Measurements from ENCODE around the gene AP5S1. TPM values are rescaled to one million over a fixed set of nuclear protein-coding genes. Genes with fewer than 3 reads are reported as not detected.

Gene AP5S1
- total RNA-seq, 1 experiment from 2014 or later, result 3.9 TPM

DNA sequence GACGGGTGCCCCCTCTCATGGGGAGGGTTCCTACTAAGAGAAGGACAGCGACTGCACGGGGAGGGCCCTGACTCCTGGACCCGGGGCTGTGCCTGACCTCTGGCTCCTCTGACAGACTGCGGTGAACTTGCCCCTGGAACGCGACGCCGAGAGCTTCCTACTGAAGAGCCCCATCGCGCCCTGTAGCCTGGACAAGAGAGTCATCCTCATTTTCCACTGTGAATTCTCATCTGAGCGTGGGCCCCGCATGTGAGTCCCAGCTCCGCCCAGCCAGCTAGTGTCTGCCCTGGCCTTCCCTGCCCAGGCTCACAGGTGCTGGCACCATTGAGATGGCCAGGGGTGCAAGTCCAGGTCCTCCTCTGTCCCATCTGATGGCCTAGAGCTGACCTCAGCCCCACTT is 17.1 kb upstream of the AP5S1 start:
- no peak overlapping the region for H4K91ac ChIP-seq (ENCODE audit: insufficient read length, low read depth, low read length)
- H2BK12ac ChIP-seq (ENCODE audit: insufficient read length, low read depth, low read length), result no peak overlapping the region
- H3K27me3 Mint-ChIP-seq (ENCODE audit: low read depth), result peaks cover 2% of the 10 kb centered on the region
- no peak overlapping the region for H3K23ac ChIP-seq (ENCODE audit: insufficient read length, low read depth, low read length)
- H3K27ac ChIP-seq (ENCODE audit: insufficient read length, low read depth, low read length), result no peak overlapping the region
- H3K79me2 ChIP-seq (ENCODE audit: insufficient read depth, low read length), result no peaks in the 10 kb centered on the region
- H3K27ac Mint-ChIP-seq, result no peak overlapping the region
- no peak overlapping the region for H4K8ac ChIP-seq (replicated peaks; ENCODE audit: insufficient read length, low read depth, low read length)
- H3K18ac ChIP-seq (ENCODE audit: insufficient read length, low read depth, low read length), result no peak overlapping the region
- no peaks in the 10 kb centered on the region for H4K20me1 ChIP-seq (ENCODE audit: control insufficient read depth, insufficient read depth, insufficient read length)
- H2AFZ ChIP-seq (ENCODE audit: low read length), result no peak overlapping the region
- H3K4me1 Mint-ChIP-seq, result peaks cover 40 to 58% of the 10 kb centered on the region in 2 experiments
- peaks cover 3% of the 10 kb centered on the region for H3K4me1 ChIP-seq (ENCODE audit: insufficient read depth, low read length)
- H2BK5ac ChIP-seq (ENCODE audit: insufficient read length, low read length), result no peak overlapping the region
- H3K79me1 ChIP-seq (ENCODE audit: insufficient read depth, low read depth, low read length, poor library complexity, severe bottlenecking), result no peaks in the 10 kb centered on the region
- H2BK15ac ChIP-seq (ENCODE audit: low read depth, low read length), result no peak overlapping the region
- no peak overlapping the region for H2BK20ac ChIP-seq (ENCODE audit: low read depth, low read length, poor library complexity, severe bottlenecking)
- no peak for DNase-seq
- H3K36me3 Mint-ChIP-seq (ENCODE audit: insufficient read depth in 1 of 3, low read depth in 3 of 3), result peaks cover 32 to 55% (median 47%) of the 10 kb centered on the region in 3 experiments
- no peak overlapping the region for H4K5ac ChIP-seq (ENCODE audit: insufficient read length, low read depth, low read length)
- H3K4me3 Mint-ChIP-seq, result no peak overlapping the region; a peak in 1 of 5 replicates
- no peaks in the 10 kb centered on the region for H3K9me3 ChIP-seq (ENCODE audit: control insufficient read depth, low read depth, low read length)
- no peak overlapping the region for H2BK120ac ChIP-seq (ENCODE audit: low read depth, low read length, poor library complexity, severe bottlenecking)
- no peaks in the 10 kb centered on the region for H3K9me3 Mint-ChIP-seq
- H3K4ac ChIP-seq (ENCODE audit: low read depth, low read length), result no peak overlapping the region
- H3T11ph ChIP-seq (ENCODE audit: low read length), result no peak overlapping the region
- TF ChIP-seq, protein P1, sequence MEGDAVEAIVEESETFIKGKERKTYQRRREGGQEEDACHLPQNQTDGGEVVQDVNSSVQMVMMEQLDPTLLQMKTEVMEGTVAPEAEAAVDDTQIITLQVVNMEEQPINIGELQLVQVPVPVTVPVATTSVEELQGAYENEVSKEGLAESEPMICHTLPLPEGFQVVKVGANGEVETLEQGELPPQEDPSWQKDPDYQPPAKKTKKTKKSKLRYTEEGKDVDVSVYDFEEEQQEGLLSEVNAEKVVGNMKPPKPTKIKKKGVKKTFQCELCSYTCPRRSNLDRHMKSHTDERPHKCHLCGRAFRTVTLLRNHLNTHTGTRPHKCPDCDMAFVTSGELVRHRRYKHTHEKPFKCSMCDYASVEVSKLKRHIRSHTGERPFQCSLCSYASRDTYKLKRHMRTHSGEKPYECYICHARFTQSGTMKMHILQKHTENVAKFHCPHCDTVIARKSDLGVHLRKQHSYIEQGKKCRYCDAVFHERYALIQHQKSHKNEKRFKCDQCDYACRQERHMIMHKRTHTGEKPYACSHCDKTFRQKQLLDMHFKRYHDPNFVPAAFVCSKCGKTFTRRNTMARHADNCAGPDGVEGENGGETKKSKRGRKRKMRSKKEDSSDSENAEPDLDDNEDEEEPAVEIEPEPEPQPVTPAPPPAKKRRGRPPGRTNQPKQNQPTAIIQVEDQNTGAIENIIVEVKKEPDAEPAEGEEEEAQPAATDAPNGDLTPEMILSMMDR (conservative IDR thresholded peaks at IDR 0.05), result no peak
- no peak overlapping the region for H3K14ac ChIP-seq (ENCODE audit: insufficient read depth, low read length)
- no peak overlapping the region for H3K4me2 ChIP-seq (ENCODE audit: insufficient read depth, insufficient read length, low read length)
- WGBS (ENCODE audit: extremely low coverage, insufficient read length, low lambda C conversion rate), result no CpG with 5 or more reads among the region's 14 CpGs
- H3K9ac ChIP-seq (ENCODE audit: extremely low read depth, insufficient read length, low read length), result no peak overlapping the region
- H2AK5ac ChIP-seq (ENCODE audit: insufficient read length, low read length), result no peak overlapping the region
- H3K56ac ChIP-seq (ENCODE audit: insufficient read length, low read depth, low read length), result no peak overlapping the region
- no peaks in the 10 kb centered on the region for H3K27me3 ChIP-seq (ENCODE audit: insufficient read depth, low read length)
- peaks cover 8% of the 10 kb centered on the region for H3K23me2 ChIP-seq (ENCODE audit: insufficient read length, low read depth, low read length, poor library complexity, severe bottlenecking)
